ENCODE results near the gene EIF4G3. TPM values are rescaled to one million over a fixed set of nuclear protein-coding genes. Genes with fewer than 3 reads are reported as not detected.
"Not testable (repeated sequence)": the region's sequence is repeated elsewhere in the genome, so short reads cannot be mapped to it uniquely, and the experiment has no call there.

Gene EIF4G3
- total RNA-seq, 2 donors from 2014 or later, result 33.4 to 38.5 TPM

- no peak overlapping the region for H3K27ac ChIP-seq
- DNase-seq (ENCODE audit: low spot score), result no peak
These were observed 309.6 kb downstream of the EIF4G3 start for GRCh38 chr1:20867062-20867461.

GRCh38 chr1:20865001-20865400 is 311.7 kb downstream of the EIF4G3 start:
- Histone ChIP-seq H3K27ac (no peak overlapping the region), H3K36me3 (peaks cover 45% of the 10 kb centered on the region), H3K4me1 (no peaks in the 10 kb centered on the region), H3K9me3 (no peaks in the 10 kb centered on the region), H3K27me3 (no peaks in the 10 kb centered on the region), H3K4me3 (no peak overlapping the region)
- no peak for DNase-seq (ENCODE audit: low spot score)
- no peak for TF ChIP-seq CTCF (IDR thresholded peaks at IDR 0.05)

More at GRCh38 chr1:20867062-20867461, 309.6 kb downstream of the EIF4G3 start:
- no peaks in the 10 kb centered on the region for H3K27me3 ChIP-seq
- H3K4me1 ChIP-seq, result no peaks in the 10 kb centered on the region
- no peak for TF ChIP-seq CTCF (IDR thresholded peaks at IDR 0.05)
- H3K36me3 ChIP-seq, result peaks cover 25% of the 10 kb centered on the region
- H3K9me3 ChIP-seq, result no peaks in the 10 kb centered on the region
- no peak overlapping the region for H3K4me3 ChIP-seq

GRCh38 chr1:20854529-20854928 is 322.2 kb downstream of the EIF4G3 start:
- no peak for DNase-seq (ENCODE audit: low spot score)
- no peak for TF ChIP-seq CTCF (IDR thresholded peaks at IDR 0.05)
- Histone ChIP-seq H3K4me1 (no peaks in the 10 kb centered on the region), H3K9me3 (no peaks in the 10 kb centered on the region), H3K27ac (no peak overlapping the region), H3K36me3 (peaks cover 59% of the 10 kb centered on the region), H3K27me3 (no peaks in the 10 kb centered on the region), H3K4me3 (no peak overlapping the region)

- not testable (repeated sequence) for H3K4me3 ChIP-seq; H3K4me1 ChIP-seq; H3K27ac ChIP-seq; H3K9me3 ChIP-seq; H3K27me3 ChIP-seq; DNase-seq (ENCODE audit: low spot score)
- H3K36me3 ChIP-seq, result peaks cover 57% of the 10 kb centered on the region
These were observed 324.9 kb downstream of the EIF4G3 start for GRCh38 chr1:20851791-20852190.

DNA sequence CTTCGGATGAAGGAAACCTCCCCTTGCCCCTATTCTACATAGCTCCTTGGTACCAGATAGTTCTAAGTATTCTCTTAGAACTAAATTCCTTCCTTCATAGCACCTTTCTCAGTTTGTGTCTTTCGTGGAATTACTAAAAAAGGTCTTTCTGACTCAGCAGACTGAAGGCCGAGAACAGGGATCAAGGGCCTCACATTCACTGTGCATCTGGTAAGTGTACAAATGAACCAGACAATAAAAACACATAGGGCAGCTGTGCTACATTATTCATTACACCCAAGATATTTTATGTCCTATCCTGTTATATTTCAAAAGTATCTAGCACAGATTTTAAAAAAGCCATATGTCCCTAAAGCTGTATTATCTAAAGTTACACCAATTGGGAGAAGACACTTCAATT is 326.7 kb downstream of the EIF4G3 start:
- Histone ChIP-seq H3K27me3 (no peaks in the 10 kb centered on the region), H3K27ac (no peak overlapping the region), H3K9me3 (no peaks in the 10 kb centered on the region), H3K4me1 (no peaks in the 10 kb centered on the region), H3K36me3 (peaks cover 51% of the 10 kb centered on the region), H3K4me3 (no peak overlapping the region)
- no peak for DNase-seq (ENCODE audit: low spot score)
- TF ChIP-seq CTCF (IDR thresholded peaks at IDR 0.05), result no peak

- Histone ChIP-seq H3K9me3 (no peaks in the 10 kb centered on the region), H3K36me3 (peaks cover 59% of the 10 kb centered on the region), H3K27ac (no peak overlapping the region), H3K27me3 (no peaks in the 10 kb centered on the region), H3K4me3 (no peak overlapping the region), H3K4me1 (no peaks in the 10 kb centered on the region)
- no peak for DNase-seq (ENCODE audit: low spot score)
- TF ChIP-seq CTCF (IDR thresholded peaks at IDR 0.05), result no peak
These were observed 327.6 kb downstream of the EIF4G3 start for GRCh38 chr1:20849100-20849499.

Data from right atrium auricular region (tissue), 2 donors.